GM19240 (cell line): ENCODE results near the gene JADE3.
A peak's percentile ranks its signal among the peaks of the same experiment; 100 is the strongest.
"Not testable (repeated sequence)": the region's sequence is repeated elsewhere in the genome, so short reads cannot be mapped to it uniquely, and the experiment has no call there.

Experiments
- DNase-seq: peaks from one replicate; pipeline ENCODE4 v3.0.0; 2011; ENCODE audit warnings: low spot score; ENCODE audit not compliant: insufficient read length

Gene JADE3

DNA sequence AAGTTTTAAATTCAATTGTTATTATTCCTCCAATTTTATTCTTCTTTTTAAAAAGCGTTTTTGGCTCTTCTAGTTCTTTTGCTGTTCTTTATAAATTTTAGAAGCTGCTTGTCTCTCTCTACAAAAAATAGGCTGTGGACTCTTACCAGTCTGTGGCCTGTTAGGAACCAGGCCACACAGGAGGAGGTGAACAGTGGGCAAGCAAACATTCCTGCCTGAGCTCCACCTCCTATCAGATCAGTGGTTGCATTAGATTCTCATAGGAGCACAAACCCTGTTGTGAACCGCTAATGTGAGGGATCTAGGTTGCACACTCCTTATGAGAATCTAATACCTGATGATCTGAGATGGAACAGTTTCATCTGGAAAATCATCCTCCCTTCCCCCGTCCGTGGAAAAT lies 23.1 kb downstream of the JADE3 start:
- no peak for DNase-seq

- DNase-seq: no peak
These were observed 26.4 kb downstream of the JADE3 start for GRCh38 chrX:46938589-46938988.

- no peak for DNase-seq
These were observed 29.1 kb downstream of the JADE3 start for GRCh38 chrX:46941341-46941740.

GRCh38 chrX:46953137-46953527 lies 40.9 kb downstream of the JADE3 start:
- DNase-seq: no peak

GRCh38 chrX:46953597-46953996 lies 41.4 kb downstream of the JADE3 start:
- DNase-seq: no peak

DNA sequence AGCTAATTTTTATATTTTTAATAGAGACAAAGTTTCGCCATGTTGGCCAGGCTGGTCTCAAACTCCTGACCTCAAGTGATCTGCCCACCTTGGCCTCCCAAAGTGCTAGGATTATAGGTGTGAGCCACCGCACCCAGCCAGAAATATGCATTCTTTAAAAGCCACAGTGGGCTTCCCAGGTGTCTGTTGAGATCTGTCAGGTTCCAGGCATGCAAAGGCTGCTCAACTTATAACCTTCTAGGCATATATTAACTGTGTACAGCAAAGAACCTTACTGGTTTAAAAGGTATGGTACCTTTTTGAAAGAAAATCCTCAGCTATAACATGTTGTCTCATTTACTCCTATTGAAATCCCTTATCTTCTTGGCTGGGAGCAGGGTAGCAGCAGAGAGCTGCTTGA lies 42.5 kb downstream of the JADE3 start:
- no peak for DNase-seq

GRCh38 chrX:46956589-46956988 lies 44.4 kb downstream of the JADE3 start:
- not testable (repeated sequence) for DNase-seq

DNA sequence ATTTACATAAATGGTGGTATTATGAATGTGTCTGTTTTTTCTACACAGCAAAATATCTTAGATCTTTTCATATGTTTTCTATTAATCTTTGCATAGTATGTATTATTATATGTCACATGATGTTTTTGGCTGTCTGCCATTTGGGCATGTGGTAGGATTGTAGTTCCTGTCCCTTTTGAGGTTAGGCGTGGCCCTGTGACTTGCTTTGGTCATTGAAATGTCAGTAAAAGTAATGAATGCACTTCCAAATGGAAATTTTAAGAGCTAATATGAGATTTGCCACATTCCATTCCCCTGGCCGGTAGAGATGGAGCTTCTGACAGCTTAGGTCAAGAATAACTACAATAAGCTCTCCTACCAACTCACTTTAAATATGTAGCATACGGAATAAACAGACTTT lies 45.1 kb downstream of the JADE3 start:
- DNase-seq: no peak

- no peak for DNase-seq
These were observed 46.9 kb downstream of the JADE3 start for GRCh38 chrX:46959101-46959500.

DNA sequence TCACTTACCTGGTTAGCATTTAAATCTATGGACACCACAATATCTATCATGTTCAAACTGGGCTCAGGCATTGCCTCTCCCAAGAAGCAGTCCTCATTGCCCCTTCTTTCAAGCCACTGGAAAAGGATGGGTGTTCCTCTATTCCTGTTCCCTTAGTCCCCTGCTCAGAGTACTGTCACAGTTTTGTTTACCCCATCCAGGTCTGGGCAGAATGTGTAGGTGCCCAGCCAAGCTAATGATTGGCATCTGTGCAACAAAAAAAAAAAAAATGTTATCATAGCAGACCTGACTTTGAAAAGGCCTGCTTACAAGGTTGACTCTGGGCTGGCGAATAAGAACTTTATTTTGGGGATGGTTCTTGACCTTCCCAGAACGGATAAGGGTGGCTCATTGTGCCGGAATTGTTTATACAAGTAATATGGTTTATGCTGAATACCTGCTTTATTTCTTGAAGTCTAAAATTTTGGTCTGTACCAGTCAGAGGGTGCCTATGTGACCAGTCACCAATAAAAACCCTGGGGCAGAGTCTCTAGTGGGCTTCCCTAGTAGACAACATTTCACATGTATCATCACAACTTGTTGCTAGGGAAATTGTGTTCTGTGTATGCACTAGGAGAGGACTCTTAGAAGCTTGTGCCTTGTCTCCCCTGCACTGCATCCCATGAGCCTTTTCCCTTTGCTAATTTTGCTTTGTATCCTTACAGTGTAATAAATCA lies 47.9 kb downstream of the JADE3 start:
- no peak for DNase-seq

- no peak for DNase-seq
These were observed 48.9 kb downstream of the JADE3 start for GRCh38 chrX:46961097-46961496.

GRCh38 chrX:46961574-46962283 lies 49.5 kb downstream of the JADE3 start:
- no peak for DNase-seq

DNA sequence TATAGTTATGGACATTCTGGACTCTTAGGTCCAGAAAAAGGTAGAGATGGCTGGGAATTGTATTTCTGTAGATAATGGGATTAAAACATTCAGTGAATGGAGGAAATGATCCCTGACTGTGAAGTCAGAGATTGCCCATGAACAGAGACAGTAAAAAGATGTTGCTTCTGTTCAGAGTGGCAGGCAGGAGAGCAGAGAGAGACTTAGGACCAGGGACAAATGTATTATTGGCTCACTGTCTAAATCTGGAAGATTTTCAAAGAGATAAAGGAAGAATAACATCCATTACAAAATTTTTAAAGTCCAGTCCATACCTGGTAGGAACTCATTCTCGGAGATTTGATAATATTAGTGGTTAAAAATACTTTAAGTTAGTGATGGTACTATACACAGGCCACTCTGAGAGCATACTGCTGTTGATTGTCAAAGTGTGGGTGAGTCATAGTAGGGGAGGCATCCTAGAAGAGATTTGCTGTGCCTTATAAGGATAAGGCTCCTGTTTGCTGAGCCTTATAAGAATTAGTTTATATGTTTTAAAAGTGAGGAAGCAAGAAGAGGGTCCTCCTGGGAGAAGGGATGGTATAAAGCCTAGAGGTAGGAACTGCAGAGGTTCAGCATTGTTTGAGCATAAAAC lies 53.0 kb downstream of the JADE3 start:
- no peak for DNase-seq

DNA sequence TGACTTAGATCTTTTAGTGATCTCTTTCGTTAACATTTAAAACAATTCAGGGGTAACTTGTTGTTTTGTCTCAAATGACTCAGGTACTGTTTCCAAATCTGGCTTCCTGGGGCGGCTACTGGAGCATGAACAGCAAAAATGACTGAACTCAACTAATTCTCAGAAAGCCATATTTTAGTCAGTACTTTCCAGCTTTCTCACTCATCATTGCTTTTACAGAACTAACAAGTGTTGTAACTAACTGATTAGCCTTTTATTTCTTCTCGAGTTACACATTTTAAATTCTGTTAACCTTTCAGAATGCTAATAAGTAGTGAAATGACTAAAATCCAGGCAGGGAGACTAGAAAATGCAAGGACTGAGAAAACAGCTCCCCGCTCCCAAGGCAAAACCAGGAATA lies 55.3 kb downstream of the JADE3 start:
- DNase-seq: no peak

DNA sequence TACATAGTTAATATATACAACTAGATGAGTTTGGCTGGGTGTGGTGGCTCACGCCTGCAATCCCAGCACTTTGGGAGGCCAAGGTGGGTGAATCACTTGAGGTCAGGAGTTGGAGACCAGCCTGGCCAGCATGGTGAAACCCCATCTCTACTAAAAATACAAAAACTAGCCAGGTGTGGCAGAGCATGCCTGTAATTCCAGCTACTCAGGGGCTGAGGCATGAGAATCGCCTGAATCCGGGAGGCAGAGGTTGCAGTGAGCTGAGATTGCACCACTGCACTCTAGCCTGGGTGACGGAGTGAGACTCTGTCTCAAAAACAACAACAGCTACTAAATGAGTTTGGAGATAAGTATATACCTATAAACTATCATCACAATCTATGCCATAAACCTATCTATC lies 64.8 kb downstream of the JADE3 start:
- DNase-seq: not testable (repeated sequence)

DNA sequence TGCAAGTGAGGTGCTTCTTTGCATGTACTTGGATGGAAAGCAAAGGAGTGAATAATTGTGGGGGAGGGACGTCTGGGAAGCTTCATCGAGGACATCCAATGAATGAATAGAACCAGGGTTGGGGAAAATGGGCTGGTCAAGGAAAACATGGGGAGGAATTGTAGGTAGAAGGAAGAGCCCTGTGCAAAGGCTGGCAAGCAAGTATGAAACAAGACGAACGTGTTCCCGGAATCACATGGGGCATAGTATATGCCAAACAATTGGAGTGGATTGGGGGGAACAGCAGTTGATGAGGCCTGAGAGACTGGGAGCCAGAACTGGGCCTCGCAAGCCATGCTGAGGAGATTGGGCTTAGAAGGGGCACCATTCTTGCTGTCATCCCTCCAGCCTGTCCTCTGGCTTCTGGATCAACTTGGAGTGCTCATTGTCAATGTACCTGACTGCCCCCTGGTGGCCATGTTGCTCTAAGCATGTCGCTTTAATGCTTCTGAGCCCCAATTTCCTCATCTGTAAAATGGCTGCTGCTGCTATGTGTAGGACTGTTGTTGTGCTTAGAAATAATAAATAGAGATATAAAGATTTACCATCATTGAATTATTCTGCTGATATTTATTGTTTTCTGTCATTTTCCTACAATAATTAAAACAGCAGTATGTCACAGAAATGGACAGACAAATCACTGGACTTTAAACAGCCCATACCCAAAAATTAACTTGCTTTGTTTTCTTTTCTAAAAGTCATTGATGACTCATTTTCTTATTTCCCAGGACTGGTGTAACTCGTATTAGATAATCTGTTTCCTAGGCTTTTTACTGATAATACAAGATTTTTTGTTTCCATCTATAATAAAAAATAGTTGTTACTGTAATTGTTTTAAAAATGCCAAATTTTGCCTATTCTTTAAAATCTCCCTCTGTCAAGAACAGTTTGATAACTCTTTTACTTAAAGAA lies 66.4 kb downstream of the JADE3 start:
- DNase-seq: peak; percentile 33

- no peak for DNase-seq
These were observed 72.5 kb downstream of the JADE3 start for GRCh38 chrX:46984705-46985104.

- DNase-seq: no peak
These were observed 77.3 kb downstream of the JADE3 start for GRCh38 chrX:46989548-46989947.

DNA sequence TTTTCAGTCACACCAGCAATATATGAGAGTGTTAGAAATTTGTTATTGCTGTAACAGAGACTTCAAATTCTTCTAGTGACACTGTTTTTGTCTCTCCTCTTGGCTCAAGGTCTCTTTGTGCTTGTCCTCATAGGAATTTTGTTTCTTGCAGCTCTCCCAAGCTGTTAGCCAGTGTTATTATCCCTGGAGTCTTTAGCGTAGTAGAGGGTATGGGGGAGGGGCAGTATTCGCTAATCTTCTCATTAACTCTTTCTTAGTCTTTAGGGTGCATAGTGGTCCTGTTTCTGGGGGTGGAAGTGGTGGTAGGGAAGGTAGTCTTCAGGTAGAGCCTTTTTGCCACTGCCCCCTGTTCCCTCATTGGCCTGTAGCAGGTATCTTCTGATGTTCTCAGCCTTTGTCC lies 79.4 kb downstream of the JADE3 start:
- no peak for DNase-seq

DNA sequence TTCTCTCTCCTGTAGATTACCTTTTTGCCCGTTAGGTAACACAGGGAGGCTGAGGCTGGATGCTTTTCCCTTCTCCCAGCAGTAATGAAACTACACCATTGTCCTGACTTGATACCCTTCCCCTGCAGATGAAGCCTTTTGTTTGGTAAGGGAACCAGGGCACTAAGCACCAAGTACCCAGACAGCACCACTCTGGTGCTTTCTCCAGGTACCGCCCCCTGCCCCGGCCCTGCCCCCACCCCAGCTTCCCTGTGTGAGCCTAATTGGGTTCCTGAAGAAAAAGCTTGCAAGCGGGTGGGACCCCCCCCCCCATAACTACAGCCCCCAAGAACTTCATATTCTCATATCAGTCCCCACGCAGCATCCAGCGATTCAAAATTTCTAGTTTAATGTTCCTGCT lies 79.8 kb downstream of the JADE3 start:
- no peak for DNase-seq

DNA sequence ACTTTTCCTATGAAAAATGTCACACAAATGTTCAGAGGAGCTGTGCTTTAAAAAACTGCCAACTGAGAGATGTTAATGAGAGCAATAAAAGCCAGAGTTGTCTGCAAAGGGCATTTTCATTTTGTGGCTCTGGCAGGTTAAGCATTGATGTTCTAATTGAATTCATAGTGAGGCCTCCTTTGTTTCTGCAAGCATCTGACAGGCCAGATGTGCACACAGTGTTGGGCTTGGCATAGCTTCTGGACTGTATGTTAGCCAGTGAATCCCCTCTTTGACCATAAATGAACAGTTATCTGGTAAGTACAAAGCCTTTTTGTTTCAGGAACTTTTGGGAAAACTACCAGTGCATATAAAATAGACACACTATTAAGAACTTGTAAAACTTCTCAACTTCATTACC lies 81.9 kb downstream of the JADE3 start:
- no peak for DNase-seq

GRCh38 chrX:47012131-47012530 lies 99.9 kb downstream of the JADE3 start:
- DNase-seq: no peak
